Neutrophil (primary cell): ENCODE results near the gene TBCD.

Source experiments
- H3K27ac ChIP-seq: fragments of 200-600 bp; sonication (generic); 2 replicates; pipeline ENCODE4 v1.5.1; 2016; ENCODE audit warnings: mild to moderate bottlenecking, moderate library complexity
- H3K27me3 ChIP-seq: fragments of 200-600 bp; sonication (generic); 2 replicates; pipeline ENCODE4 v1.6.0; 2016; ENCODE audit warnings: mild to moderate bottlenecking
- H3K36me3 ChIP-seq: fragments of 200-600 bp; sonication (generic); 2 replicates; pipeline ENCODE4 v1.5.1; 2017
- H3K4me1 ChIP-seq, 2 experiments: fragments of 200-600 bp in 1 of 2; sonication (generic) in 1 of 2; 1 replicate in 1 of 2; 2 replicates in 1 of 2; pipeline versions ENCODE4 v1.5.1 to v1.6.1; 2013 to 2016; ENCODE audit warnings: low read depth in 1 of 2, low read length in 1 of 2, mild to moderate bottlenecking in 1 of 2, moderate library complexity in 1 of 2; ENCODE audit not compliant: control insufficient read depth in 1 of 2, insufficient read depth in 1 of 2
- H3K4me3 ChIP-seq, 2 experiments: fragments of 200-600 bp in 1 of 2; sonication (generic) in 1 of 2; 1 replicate in 1 of 2; 2 replicates in 1 of 2; pipeline ENCODE4 v1.5.1; 2013 to 2016; ENCODE audit warnings: low read depth in 1 of 2, low read length in 1 of 2, mild to moderate bottlenecking in 1 of 2, moderate library complexity in 1 of 2
- H3K9me3 ChIP-seq: fragments of 200-600 bp; sonication (generic); 2 replicates; pipeline ENCODE4 v1.5.1; 2016
- CTCF ChIP-seq: fragments of 200-600 bp; sonication (generic); IDR thresholded peaks from 2 replicates; pipeline ENCODE4 v1.5.1; 2016; ENCODE audit warnings: antibody characterized with exemption

Gene TBCD

DNA sequence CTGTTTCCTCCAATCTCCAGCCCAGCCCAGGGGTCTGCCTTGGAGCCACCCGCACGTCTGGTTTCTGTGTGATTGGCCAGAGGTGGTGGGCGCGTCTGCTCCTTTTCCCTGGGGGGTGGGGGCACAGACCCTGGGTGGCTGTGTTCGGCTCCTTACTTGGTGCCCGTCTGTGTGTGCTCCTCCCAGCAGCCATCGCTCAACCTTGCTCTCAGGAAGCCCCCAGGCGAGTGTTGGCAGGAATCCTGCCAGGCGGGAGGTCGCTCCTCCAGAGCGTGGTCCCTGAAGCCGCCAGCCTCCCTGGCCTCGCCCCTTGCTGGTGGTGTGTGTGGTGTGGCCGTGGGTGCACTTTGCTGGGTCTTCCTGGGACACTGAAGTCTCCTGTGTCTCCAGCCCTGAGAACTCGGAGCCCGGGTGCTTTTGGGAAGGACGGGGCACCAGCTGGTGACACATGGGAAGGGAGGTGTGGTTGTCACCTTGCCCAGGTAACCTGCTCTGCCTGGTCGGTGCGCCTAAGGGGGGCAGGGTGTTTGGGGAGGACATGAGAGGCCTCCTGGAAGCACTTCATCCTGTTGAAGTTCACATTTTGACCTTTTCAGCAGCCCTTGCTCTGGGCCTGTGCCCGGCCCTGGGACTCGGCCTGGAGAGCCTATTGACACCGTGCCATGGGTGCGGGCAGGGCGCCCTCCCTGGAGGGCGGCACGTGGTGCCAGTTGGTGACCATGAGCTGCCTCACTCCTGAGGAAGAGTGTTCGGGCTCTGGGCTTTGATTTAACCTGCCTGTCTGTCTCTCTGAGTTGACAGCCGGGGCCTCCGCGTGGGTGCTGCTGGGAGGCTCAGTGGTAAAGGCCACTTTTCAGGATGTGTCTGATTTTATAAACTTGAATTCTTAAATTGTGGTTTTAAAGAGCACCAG lies 137.0 kb downstream of the TBCD start:
- Histone ChIP-seq H3K27ac (no peak overlapping the region), H3K4me1 (peaks cover 8 to 10% of the 10 kb centered on the region in 2 experiments)

GRCh38 chr17:82889496-82890338 lies 137.9 kb downstream of the TBCD start:
- no peak for TF ChIP-seq CTCF

More for the DNA sequence above, 137.0 kb downstream of the TBCD start:
- TF ChIP-seq CTCF: no peak
- Histone ChIP-seq H3K27me3 (no peaks in the 10 kb centered on the region), H3K9me3 (no peaks in the 10 kb centered on the region), H3K4me3 (no peak overlapping the region), H3K36me3 (peaks cover 14% of the 10 kb centered on the region)

GRCh38 chr17:82890339-82890730 lies 138.5 kb downstream of the TBCD start:
- Histone ChIP-seq H3K9me3 (no peaks in the 10 kb centered on the region), H3K27me3 (no peaks in the 10 kb centered on the region), H3K36me3 (peaks cover 26% of the 10 kb centered on the region), H3K4me1 (peaks cover 8 to 14% of the 10 kb centered on the region in 2 experiments), H3K4me3 (no peak overlapping the region), H3K27ac (no peak overlapping the region)
- no peak for TF ChIP-seq CTCF

More at GRCh38 chr17:82889496-82890338, 137.9 kb downstream of the TBCD start:
- Histone ChIP-seq H3K4me1 (peaks cover 8 to 14% of the 10 kb centered on the region in 2 experiments), H3K4me3 (no peak overlapping the region), H3K27me3 (no peaks in the 10 kb centered on the region), H3K36me3 (peaks cover 22% of the 10 kb centered on the region), H3K9me3 (no peaks in the 10 kb centered on the region), H3K27ac (no peak overlapping the region)

DNA sequence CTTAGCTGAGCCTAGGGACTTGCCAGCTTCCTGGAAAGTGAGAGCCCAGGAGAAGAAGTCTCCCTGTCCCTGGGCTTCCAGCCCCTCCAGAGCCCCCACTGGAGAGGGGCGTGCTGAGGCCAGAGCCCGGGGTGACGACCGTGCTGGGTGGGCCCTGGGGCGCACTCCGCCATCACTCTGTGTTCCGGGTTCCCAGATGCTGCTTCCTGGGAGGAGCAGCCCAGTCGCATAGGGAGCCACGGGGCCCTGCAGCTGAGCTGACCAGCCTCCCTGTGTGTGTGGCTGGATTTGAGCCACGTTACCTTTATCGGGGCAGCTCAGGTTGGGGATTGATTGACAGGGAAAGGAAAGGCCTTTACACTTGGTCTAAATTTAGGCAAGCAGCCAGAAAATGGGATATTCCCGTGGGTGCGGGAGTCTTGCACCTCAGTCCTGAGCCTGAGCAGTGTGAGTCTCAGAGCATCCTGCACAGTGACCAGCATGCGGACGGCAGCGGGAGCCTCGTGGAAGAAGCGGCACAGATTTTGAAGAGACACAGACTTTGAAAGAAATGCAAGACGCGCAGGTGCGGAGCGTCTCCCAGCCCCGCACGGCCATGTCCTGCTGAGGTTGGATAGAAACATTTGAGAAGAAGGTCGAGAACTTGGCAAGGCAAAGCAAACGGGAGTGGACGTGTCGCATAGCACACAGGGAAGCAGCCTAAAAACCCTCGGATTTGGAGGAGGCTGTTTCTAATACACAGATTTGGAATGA lies 139.2 kb downstream of the TBCD start:
- peaks cover 2 to 9% of the 10 kb centered on the region in 2 experiments for H3K4me1 ChIP-seq
- H3K27me3 ChIP-seq: no peaks in the 10 kb centered on the region
- no peak overlapping the region for H3K27ac ChIP-seq
- H3K4me3 ChIP-seq: no peak overlapping the region
- TF ChIP-seq CTCF: no peak
- H3K36me3 ChIP-seq: peaks cover 33% of the 10 kb centered on the region
- no peaks in the 10 kb centered on the region for H3K9me3 ChIP-seq

DNA sequence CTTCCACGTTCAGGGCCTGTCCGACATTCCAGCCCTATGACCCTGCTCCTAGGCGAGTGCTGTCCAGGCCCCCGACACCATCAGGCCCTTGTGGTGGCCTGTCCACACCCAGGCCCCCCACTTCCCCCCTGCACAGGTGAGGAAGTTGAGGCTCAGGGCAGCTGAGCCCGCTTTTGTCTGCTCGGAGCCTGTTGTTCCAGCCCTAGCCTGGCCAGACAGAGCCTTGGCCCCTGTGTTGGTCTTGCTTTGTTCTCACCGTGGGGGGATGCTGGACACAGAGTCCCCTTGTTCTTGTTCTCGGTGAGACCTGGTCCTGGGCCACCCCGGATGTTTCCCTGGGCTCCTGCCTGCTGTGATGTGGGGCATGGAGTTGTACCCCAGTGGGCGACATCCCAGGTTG lies 140.0 kb downstream of the TBCD start:
- Histone ChIP-seq H3K36me3 (peaks cover 33% of the 10 kb centered on the region), H3K27ac (no peak overlapping the region)

More for the DNA sequence above, 140.0 kb downstream of the TBCD start:
- TF ChIP-seq CTCF: no peak
- Histone ChIP-seq H3K9me3 (no peaks in the 10 kb centered on the region), H3K4me3 (no peak overlapping the region), H3K27me3 (no peaks in the 10 kb centered on the region), H3K4me1 (peaks cover 0 to 6% of the 10 kb centered on the region in 2 experiments)
